Measurements from ENCODE around the gene JPH3.

DNA sequence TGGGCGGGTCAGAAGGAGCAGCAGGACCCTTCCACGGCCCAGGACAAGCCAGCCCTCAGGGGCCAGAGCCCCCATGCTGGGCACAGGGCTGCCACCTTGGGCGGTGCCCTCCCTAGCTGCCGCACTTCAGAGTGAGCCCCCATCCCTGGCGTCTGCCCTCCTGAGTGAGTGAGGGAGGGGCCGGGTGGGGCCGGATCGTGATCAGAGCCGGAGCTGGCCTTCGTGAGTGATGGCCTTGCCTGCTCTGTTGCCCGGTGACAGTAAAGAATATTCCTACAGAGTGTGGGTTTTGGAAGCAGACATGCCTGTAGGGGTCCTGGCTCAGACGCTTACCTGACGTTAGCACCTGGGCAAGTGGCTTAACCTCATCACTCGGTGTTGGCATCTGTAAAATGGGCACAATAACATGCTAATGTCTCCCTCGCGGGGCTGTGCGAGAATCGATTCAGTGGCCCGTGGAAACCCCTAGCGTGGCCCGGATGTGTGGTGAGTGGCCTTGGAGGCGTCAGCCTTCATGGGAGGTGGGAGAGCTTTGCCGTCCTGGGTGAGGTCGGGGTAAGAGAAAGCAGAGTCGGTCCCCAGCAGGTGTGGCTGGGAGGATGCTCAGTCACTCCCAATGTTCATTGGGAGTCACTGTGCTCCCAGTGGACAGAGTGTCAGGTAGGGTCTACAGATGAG, 26.1 kb downstream of the JPH3 start:
- no peak for TF ChIP-seq GATA3 (IDR thresholded peaks at IDR 0.05; ENCODE audit: low read depth, low read length)
- no peak for TF ChIP-seq GATA2 (IDR thresholded peaks at IDR 0.05; ENCODE audit: low read depth, low read length)

All from SH-SY5Y (cell line).